Stimulated activated CD4-positive, alpha-beta T cell treated with anti-CD3 and anti-CD28 coated beads, Interleukin-2, amount 100 ng/mL, for 24 hours (primary cell): ENCODE results near the gene SPARC.

Experiments
- DNase-seq, 2 donors: peaks; one replicate each; pipeline ENCODE4 v3.0.0-alpha.2; 2020

The SPARC gene

GRCh38 chr5:151618907-151619306 lies 67.8 kb downstream of the SPARC start:
- DNase-seq, result no peak

GRCh38 chr5:151617841-151618710 lies 68.6 kb downstream of the SPARC start:
- no peak for DNase-seq

- DNase-seq, result no peak
Observed at GRCh38 chr5:151617383-151617840, 69.3 kb downstream of the SPARC start.

- peak in 1 of 2 donors; percentile 18 for DNase-seq
Observed at GRCh38 chr5:151615431-151615830, 71.3 kb downstream of the SPARC start.

- no peak for DNase-seq
Observed at GRCh38 chr5:151614565-151614964, 72.2 kb downstream of the SPARC start.

- DNase-seq, result peak; percentile 50 to 58
Observed at GRCh38 chr5:151612689-151613427, 73.9 kb downstream of the SPARC start.

- no peak for DNase-seq
Observed at GRCh38 chr5:151611127-151611775, 75.5 kb downstream of the SPARC start.
